Ramos (cell line): Measurements from ENCODE around the gene ARF6.
"Not testable (repeated sequence)": the region's sequence is repeated elsewhere in the genome, so short reads cannot be mapped to it uniquely, and the experiment has no call there.

Experiments
- in situ Hi-C: fragments of 300-500 bp; cut with MboI; formaldehyde crosslinking; loops from one replicate; pipeline ENCODE4 v1.14.3; 2022; ENCODE audit warnings: low sequenced_read_pairs; ENCODE audit not compliant: unreplicated experiment

ARF6 gene

DNA sequence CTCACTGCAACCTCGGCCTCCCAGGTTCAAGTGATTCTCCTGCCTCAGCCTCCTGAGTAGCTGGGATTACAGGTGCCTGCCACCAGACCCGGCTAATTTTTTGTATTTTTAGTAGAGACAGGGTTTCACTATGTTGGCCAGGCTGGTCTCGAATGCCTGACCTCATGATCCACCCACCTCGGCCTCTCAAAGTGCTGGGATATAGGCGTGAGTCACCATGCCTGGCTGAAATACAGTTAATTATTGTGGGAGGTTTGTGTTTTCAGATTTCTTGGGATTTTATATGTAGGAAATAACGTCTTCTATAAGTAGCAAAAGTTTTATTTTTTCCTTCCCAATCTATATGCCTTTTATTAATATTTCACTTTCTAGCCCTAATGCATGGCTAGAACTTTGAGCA is 19.3 kb upstream of the ARF6 start:
- in situ Hi-C loops, result loop anchor here (25.0 kb wide), 1 partner anchor 664 kb away; the partner anchor contains the start of gene MAP4K5

DNA sequence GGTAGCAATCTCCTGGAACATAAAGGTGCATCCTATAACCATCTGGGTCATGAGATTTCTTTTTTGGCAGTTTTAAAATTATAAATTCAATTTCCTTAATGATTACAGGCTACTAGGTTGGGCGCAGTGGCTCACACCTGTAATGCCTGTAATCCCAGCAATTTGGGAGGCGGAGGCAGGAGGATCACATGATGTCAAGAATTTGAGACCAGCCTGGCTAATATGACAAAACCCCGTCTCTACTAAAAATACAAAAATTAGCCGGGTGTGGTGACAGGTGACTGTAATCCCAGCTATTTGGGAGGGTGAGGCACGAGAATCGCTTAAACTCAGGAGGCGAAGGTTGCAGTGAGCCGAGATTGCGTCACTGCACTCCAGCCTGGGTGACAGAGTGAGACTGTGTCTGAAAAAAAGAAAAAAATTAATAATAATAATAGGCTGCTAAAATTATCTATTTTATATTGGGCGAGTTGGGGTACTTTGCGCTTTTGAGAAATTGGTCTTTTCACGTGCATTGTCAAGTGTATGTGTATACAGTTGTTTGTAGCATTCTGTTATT is 17.2 kb upstream of the ARF6 start:
- in situ Hi-C loops, result no loop called here

DNA sequence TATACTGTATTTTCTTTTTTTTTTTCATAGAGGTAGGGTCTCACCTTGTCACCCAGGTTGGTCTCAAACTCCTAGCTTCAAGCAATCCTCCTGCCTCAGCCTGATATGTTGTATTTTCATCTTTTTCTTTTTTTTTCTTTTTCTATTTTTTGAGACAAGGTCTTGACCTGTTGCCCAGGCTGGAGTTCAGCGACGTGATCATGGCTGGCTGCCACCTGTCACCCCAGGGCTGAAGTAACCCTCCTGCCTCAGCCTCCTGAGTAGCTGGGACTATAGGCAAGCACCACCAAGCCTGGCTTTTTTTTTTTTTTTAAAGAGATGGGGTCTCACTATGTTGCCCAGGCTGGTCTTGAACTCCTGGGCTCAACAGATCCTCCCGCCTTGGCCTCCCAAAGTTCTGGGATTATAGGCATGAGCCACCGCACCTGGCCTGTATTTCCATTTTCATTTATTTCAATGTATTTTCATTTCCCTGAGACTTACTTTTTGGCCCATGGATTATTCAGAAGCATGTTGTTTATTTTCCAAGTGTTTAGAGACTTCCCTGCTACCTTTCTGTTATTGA is 16.2 kb upstream of the ARF6 start:
- in situ Hi-C loops, result no loop called here

DNA sequence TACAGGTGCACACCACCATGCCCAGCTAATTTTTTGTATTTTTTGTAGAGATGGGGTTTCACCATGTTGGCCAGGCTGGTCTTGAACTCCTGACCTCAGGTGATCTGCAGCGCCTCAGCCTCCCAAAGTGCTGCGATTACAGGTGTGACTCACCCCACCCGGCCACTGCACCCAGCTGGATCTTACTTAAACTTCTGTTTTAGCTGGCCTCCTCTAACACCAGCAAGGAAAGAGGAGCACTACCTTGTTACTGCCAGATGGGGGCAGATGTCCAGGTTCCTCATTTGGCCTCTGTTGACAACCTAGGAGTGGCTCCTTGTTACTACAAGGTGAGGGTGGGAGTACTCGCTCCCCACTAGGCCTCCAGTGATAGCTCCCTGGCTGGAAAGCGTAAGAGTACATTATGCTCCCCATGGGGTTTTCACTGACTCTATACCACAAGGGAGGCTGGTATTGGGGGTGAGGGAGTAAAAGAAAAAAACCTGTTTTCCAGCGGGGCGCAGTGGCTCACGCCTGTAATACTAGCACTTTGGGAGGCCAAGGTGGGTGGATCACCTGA is 13.2 kb upstream of the ARF6 start:
- in situ Hi-C loops, result loop anchor here (5.0 kb wide), 1 partner anchor 213 kb away; no protein-coding TSS in a partner anchor

DNA sequence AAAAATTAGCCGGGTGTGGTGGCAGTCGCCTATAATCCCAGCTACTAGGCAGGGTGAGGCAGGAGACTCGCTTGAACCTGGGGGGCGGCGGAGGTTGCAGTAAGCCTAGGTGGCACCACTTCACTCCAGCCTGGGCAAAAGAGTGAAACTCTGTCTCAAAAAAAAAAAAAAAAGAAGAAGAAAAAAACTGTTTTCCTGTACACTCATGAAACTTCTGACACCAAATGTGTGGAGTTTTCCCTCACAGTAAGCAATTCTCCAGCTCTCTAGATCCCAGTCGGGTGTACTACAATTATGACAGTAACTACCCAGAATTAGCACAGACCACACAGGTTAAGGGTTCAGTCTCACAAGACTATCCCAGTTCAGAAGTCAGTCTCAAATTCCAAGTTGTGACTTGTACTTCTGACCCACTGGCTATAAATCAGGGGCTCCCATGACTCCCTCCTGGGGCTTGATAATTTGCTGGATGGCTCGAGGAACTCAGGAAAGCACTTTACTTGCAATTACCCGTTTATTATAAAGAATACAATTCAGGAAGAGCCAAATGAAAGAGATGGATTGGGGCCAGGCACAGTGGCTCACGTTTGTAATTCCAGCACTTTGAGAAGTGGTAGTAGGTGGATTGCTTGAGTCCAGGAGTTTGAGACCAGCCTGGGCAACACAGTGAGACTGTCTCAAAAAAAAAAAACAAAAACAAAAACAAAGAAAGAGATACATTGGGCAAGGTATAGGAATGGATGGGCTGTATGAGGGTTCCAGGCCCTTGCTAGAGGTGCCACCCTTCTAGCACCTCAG is 12.4 kb upstream of the ARF6 start:
- in situ Hi-C loops, result loop anchor here (5.0 kb wide), 1 partner anchor 212 kb away; no protein-coding TSS in a partner anchor

DNA sequence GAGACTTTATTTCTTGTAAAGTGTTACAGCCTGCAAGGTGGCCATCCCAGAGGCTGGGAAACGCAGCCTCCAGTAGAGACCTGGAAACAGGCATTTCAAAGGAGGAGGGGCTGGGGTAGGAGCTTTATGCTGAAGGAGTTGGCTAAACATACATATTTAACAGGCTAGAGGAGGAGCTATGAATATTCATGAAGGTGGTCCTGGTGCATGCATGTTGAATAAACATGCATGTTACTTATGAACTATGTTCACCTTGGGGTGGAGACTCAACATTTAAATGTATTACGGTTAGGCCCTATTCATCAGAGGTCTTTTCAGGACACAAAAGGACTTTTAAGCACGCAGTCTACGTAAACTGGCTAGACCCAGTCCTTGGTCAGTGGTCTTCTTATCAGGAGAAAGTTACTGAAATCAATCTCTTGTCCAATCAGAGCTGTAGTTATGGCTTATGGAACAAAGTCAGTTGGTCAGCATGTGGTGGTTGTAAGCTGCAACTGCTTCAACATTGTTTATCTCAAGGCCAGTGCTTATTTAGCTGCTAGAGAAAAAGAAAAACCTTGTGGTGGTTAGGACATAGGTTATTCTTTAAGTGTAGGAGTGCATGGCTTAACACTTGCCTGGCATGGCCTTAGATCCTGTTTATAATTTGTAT is 11.4 kb upstream of the ARF6 start:
- in situ Hi-C loops, result loop anchor here (5.0 kb wide), 1 partner anchor 211 kb away; no protein-coding TSS in a partner anchor

DNA sequence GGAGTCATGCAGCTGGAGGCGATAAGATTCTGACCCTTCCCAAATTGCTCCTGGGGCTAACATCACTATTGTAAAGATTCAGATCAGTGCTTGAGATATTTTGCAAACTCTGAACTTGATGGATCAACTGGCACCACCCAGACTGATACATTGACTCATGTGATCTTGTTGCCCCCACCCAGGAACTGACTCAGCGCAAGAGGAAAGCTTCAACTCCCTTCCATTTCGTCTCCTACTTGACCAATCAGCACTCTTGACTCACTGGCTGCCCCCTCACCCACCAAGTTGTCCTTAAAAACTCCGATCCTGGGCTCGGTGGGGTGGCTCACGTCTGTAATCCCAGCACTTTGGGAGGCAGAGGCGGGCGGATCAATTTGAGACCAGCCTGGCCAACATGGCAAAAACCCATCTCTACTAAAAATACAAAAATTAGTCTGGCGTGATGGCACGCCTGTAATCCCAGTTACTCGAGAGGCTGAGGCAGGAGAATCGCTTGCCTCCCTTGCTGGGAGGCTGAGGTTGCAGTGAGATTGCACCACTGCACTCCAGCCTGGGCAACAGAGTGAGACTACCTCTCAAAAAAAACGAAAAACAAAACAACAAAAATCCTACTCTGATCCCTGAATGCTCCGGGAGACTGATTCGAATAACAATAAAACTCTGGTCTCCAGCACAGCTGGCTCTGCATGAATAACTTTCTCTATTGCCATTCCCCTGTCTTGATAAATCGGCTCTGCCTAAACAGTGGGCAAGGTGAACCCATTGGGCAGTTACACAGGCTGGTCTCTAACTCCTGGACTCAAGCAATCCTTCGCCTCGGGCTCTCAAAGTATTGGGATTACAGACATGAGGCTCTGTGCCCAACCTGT is 9.8 kb upstream of the ARF6 start:
- in situ Hi-C loops, result loop anchor here (5.0 kb wide), 1 partner anchor 209 kb away; no protein-coding TSS in a partner anchor

DNA sequence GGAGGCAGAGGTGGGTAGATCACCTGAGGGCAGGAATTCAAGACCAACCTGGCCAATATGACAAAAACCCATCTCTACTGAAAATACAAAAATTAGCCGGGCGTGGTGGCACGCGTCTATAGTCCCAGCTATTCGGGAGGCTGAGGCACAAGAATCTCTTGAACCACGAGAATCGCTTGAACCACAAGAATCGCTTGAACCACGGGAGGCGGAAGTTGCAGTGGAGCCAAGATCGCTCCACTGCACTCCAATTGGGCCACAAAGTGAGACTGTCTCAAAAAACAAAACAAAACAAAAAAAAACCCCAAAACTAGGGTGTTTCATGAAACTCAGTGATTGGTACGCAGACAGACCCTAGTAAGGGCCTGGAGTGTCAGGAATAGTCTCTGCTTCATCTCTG is 6.4 kb upstream of the ARF6 start:
- in situ Hi-C loops, result no loop called here

DNA sequence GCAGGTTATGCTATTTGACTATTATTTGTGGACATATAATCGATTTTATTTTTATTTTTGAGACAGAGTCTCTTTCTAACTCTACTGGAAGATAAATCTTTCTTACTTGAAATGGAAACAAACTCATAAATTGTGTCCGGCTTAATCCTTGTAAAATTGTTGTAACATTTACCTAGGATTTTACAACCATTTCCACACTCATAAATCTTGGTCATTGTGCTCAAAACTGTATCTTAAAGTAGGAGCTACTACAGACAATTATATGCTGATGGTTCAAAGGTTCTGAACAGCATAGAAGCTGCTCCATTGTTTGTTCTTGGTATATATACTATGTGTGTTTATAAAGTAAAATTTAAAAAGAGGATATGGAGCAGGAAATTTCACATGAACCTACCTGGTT is 4.6 kb upstream of the ARF6 start:
- in situ Hi-C loops, result no loop called here

DNA sequence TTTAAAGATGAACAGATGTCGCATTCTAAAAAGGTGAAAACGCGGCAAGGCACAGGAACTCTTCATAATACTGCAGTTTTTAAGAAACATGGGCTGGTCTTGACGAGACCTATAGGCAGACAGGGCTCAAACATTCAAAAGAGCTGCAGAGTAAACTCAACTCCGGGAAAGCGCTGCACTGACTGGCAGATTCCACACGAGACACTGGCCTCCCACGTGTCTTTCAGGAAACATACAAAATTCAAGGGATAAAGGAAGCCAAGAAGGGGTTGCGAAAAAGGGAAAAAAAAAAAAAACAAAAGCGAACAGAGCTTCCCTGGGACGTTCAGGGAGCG is 614 bp upstream of the ARF6 start:
- in situ Hi-C loops, result no loop called here

DNA sequence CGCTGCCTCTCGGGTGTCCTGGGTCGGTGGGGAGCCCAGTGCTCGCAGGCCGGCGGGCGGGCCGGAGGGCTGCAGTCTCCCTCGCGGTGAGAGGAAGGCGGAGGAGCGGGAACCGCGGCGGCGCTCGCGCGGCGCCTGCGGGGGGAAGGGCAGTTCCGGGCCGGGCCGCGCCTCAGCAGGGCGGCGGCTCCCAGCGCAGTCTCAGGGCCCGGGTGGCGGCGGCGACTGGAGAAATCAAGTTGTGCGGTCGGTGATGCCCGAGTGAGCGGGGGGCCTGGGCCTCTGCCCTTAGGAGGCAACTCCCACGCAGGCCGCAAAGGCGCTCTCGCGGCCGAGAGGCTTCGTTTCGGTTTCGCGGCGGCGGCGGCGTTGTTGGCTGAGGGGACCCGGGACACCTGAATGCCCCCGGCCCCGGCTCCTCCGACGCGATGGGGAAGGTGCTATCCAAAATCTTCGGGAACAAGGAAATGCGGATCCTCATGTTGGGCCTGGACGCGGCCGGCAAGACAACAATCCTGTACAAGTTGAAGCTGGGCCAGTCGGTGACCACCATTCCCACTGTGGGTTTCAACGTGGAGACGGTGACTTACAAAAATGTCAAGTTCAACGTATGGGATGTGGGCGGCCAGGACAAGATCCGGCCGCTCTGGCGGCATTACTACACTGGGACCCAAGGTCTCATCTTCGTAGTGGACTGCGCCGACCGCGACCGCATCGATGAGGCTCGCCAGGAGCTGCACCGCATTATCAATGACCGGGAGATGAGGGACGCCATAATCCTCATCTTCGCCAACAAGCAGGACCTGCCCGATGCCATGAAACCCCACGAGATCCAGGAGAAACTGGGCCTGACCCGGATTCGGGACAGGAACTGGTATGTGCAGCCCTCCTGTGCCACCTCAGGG is 679 bp downstream of the ARF6 start:
- in situ Hi-C loops, result no loop called here

DNA sequence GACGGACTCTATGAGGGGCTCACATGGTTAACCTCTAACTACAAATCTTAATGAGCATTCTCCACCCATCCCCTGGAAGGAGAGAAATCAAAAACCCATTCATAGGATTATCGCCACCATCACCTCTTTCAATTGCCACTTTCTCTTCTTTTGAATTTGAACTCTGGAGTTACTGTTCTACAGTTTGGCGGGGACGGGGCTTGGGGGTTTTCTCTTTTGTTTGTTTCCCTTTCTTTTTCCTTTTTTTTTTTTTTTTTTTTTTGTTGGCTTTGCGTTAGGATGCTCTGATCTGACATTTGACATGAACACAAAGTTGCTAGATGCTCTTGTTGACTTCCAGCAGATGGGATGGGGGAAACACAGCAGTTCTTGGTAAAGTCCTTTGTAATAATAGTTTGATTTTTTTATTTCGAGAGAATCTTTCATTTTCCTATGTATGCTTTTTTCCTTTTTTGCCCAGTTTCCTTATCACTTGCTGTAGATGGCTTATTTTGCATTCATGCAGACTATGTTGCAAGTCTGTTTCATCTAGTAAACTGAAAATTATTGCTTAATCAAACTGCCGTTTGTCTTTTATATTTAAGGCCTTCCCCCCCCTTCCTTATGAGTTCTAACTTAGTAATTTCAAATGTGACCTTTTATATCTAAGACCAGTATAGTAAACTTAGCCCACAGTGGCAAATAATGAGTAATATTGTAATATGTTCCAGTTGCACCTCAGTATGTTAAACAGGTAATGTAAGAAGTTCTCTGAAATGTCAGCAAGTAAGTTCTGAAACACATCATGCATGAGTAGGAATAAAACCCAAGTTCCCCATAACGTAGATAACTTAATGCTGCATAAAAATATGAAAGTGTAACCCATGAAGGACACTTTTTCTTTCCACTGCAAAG is 1.6 kb downstream of the ARF6 start:
- in situ Hi-C loops, result not testable (repeated sequence)

DNA sequence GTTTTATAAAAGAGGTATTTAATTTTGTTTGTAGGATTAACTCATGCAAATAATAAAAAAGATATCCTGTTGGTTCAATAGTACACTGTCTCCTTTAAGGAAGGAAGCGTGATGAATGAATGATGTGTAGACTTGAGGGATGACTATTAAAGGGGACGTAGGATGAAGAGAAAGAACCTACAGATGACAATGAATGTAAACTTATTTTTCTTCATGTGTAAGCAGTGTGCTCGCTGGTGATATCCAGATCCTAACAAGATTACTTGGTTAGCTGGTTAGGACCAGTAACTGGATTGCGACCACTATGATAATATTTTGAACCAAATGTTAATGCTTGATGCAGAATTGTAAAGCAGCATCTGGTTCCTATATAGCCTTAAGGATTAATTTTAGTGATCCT is 2.6 kb downstream of the ARF6 start:
- in situ Hi-C loops, result no loop called here

DNA sequence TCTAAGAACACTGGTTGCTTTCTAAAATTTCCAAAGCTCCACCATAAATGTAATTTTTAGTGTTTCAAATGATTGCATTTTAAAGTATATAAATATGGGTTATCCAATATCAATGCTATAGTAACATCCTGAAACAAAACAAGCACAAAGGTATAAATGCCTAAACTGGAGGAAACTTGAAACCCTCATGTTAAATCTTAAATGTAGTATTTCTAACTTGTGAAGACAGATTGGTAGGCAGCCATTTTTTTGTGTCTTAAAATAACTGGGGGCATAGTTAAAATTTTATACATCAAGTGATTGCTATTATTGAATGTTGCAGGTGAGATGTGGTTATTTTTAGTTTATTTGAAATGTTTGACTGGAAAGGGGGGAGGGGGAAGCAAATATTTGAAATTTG is 3.4 kb downstream of the ARF6 start:
- in situ Hi-C loops, result not testable (repeated sequence)

DNA sequence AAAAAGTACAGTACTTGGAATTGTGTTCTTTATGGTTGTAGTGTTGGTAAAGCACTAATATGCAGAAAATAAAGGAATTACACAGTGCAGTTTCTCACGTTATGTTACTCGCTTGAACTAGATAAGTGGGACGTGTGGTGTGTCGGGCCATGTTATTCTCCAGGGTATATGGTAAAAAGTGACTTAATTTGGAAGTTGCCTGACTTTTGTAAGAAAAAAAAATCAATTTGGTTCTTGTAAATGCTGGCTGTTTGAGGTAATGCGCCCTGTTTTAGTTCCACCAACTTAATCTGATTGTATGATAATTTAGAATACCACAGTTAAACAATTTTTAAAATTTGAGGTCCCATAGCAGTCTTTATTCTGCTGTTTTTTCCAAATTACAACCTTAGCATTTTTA is 4.1 kb downstream of the ARF6 start:
- in situ Hi-C loops, result no loop called here

DNA sequence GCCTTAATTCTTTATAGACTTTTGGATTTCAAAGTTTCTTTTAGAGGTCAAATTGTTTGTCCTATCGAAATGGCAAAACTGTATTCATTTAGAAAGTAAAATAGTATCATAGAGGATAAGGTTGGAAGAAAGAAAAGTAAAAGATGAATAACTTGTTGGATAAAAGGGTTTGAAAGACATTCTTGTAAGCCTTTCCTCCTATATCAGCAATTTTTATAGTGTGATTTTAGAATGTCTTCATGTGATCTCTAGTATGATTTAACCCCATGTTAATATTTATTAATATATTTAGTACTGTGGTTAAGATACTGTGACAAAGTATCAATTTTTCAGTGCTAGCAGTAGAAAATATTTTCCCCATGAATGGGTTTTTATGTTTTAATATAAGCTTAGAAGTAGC is 4.5 kb downstream of the ARF6 start:
- in situ Hi-C loops, result no loop called here

DNA sequence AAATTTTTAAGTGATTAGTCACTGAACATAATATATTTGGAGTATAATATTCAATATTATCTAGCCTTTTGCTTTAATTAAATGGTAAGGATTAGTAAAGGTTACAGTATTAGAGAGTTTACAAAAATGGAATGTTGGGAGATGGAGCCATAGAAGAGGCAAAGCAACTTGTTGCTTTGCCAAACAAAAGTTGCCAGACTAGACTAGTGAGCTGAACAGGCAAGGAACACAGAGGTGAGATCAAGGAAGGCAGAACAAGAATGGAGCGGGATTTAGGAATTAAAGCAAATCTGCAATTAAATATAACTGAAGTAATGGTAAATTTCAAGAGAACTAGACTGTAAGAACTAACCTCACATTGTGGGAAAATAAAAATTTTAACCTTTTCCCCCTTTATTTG is 5.1 kb downstream of the ARF6 start:
- in situ Hi-C loops, result no loop called here

DNA sequence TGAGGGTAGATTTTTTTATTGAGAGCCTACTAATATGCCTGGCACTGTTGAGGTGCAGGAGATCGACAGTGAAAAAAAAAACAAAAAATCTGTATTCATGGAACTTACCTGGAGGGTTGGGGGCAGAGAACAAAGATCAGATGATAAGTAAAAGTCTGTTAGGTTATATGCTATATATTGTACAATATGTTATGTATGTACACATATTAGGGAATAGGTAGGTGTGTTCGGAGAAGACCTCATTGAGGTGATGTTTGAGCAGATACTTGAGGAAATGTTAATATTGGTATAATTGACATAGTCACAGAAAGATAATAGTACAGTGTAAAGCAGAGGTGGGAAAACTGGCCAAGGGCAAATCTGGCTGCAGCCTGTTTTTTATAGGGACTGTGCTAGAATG is 5.6 kb downstream of the ARF6 start:
- in situ Hi-C loops, result no loop called here
